Measurements from ENCODE around the gene PLEKHJ1.

Gene PLEKHJ1

DNA sequence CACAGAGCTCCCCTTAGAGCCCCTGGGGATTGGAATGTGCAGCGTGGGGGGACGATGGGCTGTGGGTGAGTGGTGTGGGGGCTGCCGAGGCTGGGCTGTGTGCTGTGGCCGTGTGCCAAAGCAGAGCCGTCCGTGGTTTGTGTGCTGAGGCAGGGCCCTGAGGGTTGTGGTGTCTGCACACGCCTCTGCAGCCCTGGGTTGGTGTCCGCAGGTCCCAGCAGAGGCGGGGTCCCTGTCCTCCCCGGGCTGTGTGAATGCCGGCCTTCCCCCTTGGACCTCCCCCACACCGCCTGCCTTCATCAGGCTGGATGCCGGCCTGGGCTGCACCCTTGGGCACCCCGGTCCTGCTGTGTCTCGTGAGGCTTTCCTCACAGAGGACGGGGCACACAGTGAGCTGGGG is 46.2 kb downstream of the PLEKHJ1 start:
- TF ChIP-seq, protein P1, sequence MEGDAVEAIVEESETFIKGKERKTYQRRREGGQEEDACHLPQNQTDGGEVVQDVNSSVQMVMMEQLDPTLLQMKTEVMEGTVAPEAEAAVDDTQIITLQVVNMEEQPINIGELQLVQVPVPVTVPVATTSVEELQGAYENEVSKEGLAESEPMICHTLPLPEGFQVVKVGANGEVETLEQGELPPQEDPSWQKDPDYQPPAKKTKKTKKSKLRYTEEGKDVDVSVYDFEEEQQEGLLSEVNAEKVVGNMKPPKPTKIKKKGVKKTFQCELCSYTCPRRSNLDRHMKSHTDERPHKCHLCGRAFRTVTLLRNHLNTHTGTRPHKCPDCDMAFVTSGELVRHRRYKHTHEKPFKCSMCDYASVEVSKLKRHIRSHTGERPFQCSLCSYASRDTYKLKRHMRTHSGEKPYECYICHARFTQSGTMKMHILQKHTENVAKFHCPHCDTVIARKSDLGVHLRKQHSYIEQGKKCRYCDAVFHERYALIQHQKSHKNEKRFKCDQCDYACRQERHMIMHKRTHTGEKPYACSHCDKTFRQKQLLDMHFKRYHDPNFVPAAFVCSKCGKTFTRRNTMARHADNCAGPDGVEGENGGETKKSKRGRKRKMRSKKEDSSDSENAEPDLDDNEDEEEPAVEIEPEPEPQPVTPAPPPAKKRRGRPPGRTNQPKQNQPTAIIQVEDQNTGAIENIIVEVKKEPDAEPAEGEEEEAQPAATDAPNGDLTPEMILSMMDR (conservative IDR thresholded peaks at IDR 0.05; ENCODE audit: low read depth, low read length), result no peak
- H3K4me3 ChIP-seq (ENCODE audit: low read depth, low read length), result no peak overlapping the region
- DNase-seq (ENCODE audit: low read depth), result no peak

GRCh38 chr19:2188708-2189385 is 47.3 kb downstream of the PLEKHJ1 start:
- TF ChIP-seq, protein P1 (conservative IDR thresholded peaks at IDR 0.05; ENCODE audit: low read depth, low read length), result no peak
- no peak for DNase-seq (ENCODE audit: low read depth)
- no peak overlapping the region for H3K4me3 ChIP-seq (ENCODE audit: low read depth, low read length)

GRCh38 chr19:2187159-2187558 is 49.0 kb downstream of the PLEKHJ1 start:
- TF ChIP-seq, protein P1 (conservative IDR thresholded peaks at IDR 0.05; ENCODE audit: low read depth, low read length), result no peak
- no peak for DNase-seq (ENCODE audit: low read depth)
- no peak overlapping the region for H3K4me3 ChIP-seq (ENCODE audit: low read depth, low read length)

GRCh38 chr19:2186071-2186846 is 49.9 kb downstream of the PLEKHJ1 start:
- DNase-seq (ENCODE audit: low read depth), result peak; percentile 91
- TF ChIP-seq, protein P1 (conservative IDR thresholded peaks at IDR 0.05; ENCODE audit: low read depth, low read length), result no peak
- peak overlapping the region; percentile 16 for H3K4me3 ChIP-seq (ENCODE audit: low read depth, low read length)

- DNase-seq (ENCODE audit: low read depth), result no peak
- TF ChIP-seq, protein P1 (conservative IDR thresholded peaks at IDR 0.05; ENCODE audit: low read depth, low read length), result no peak
- H3K4me3 ChIP-seq (ENCODE audit: low read depth, low read length), result peak overlapping the region; percentile 16
Observed at GRCh38 chr19:2185734-2186070, 50.4 kb downstream of the PLEKHJ1 start.

DNA sequence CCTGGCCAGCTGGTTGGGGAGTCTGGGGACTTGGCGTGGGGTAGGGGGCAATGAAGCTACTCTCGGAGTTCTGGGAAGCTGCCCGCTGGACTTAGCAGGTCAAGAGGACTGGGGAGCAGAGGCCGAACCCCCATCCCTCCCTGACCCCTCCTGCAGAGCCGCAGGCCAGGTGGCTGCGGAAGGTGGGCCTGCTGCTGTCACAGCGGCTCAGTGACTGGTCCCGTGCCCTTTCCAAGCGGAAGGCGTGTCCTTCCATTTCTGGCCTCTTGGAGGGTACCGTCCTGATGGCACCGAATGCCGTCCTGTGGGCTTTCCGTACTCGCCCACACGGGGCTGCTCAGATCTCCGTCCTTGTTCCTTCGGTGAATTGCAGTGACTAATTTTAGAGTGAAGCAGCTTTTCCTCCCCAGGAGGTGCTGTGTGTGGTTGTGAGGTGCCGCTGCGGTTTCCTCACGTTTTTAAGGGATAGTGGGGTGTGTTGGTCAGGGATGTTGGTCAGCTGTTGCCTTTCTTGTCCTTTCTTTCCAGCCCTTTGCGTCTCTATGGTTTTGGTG is 51.6 kb downstream of the PLEKHJ1 start:
- H3K4me3 ChIP-seq (ENCODE audit: low read depth, low read length), result no peak overlapping the region
- TF ChIP-seq, protein P1 (conservative IDR thresholded peaks at IDR 0.05; ENCODE audit: low read depth, low read length), result no peak

More for the DNA sequence above, 51.6 kb downstream of the PLEKHJ1 start:
- DNase-seq (ENCODE audit: low read depth), result no peak

All from choroid plexus epithelial cell (primary cell).